ENCODE results near the gene PYGL.

Gene PYGL

DNA sequence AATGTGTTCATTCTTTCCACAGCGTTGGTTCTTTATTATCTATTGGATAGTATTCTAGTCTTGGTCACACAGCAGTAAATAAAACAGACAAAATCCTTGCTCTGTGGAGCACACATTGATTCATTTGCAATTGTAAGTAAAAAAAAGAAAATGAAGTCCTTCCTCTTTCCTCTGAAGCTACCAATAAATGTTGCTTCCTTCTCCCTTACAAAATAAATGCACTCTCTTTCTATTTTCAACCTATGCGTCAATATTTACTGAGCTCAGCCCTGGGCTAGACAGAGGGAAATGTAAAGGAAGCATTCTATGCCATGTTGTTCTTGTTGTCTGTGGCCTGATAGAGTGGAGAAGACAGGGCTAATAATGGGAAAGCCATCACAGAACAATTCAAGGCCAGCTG, 69.5 kb downstream of the PYGL start:
- intact Hi-C loops (cut with DNase I; ENCODE audit: low total_unique reads): no loop called here
- DNase-seq: no peak
- Histone ChIP-seq H3K27ac (no peak overlapping the region), H3K4me1 (peaks cover 0 to 7% (median 5%) of the 10 kb centered on the region in 4 donors), H3K9me3 (no peaks in the 10 kb centered on the region), H3K36me3 (no peaks in the 10 kb centered on the region), H3K4me3 (no peak overlapping the region), H3K27me3 (peaks cover 0 to 35% of the 10 kb centered on the region in 2 donors)
- TF ChIP-seq, protein P1, sequence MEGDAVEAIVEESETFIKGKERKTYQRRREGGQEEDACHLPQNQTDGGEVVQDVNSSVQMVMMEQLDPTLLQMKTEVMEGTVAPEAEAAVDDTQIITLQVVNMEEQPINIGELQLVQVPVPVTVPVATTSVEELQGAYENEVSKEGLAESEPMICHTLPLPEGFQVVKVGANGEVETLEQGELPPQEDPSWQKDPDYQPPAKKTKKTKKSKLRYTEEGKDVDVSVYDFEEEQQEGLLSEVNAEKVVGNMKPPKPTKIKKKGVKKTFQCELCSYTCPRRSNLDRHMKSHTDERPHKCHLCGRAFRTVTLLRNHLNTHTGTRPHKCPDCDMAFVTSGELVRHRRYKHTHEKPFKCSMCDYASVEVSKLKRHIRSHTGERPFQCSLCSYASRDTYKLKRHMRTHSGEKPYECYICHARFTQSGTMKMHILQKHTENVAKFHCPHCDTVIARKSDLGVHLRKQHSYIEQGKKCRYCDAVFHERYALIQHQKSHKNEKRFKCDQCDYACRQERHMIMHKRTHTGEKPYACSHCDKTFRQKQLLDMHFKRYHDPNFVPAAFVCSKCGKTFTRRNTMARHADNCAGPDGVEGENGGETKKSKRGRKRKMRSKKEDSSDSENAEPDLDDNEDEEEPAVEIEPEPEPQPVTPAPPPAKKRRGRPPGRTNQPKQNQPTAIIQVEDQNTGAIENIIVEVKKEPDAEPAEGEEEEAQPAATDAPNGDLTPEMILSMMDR (IDR thresholded peaks at IDR 0.05): no peak

DNA sequence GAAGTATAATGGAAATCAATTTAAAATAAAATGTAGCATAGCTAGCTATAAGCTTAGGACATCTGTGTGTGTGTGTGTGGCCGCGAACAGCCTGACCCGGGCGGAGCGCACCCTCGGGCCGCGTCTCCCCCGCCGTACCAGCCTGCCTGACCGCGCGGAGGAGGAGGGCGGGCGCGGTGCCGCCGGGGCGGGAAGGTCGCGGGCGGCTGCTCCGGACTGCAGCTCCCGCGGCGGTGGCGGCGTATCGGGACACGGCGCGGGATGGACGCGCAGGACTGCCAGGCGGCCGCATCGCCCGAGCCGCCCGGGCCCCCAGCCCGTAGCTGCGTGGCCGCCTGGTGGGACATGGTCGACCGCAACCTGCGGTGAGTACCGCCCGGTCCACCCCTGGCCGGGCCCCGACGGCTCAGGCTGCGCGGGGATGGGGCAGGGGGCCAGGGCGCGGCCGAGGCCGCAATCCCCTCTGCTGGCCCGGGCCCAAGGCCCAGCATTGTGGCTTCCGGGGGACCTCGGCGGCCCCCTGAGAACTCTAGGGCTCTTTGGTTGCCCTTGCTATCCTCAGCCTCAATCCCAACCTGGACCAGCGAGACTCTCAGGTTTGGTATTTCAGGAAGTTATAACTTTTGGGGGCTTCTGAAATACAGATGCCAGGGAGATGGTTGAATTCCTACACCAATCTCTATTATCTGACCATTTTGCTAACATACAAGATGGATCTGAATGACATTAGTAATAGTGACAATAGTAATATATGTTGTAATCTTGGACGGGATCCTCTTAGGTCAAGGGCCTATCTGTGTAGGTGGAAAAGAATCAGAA, 72.2 kb downstream of the PYGL start, which contains the start of gene ABHD12B:
TSS of gene ABHD12B (plus strand) at position 140 of the 819 bp plus-strand sequence. CDS start at position 262, 122 bp downstream.
- H3K36me3 ChIP-seq: no peaks in the 10 kb centered on the region
- no peaks in the 10 kb centered on the region for H3K9me3 ChIP-seq
- no peak for DNase-seq
- H3K27me3 ChIP-seq: peaks cover 0 to 38% of the 10 kb centered on the region in 2 donors
- TF ChIP-seq, protein P1 (IDR thresholded peaks at IDR 0.05): no peak
- intact Hi-C loops (cut with DNase I; ENCODE audit: low total_unique reads): no loop called here
- H3K27ac ChIP-seq: no peak within 1 kb of the TSS
- H3K4me3 ChIP-seq: peak within 1 kb of the TSS in 1 of 2 donors; percentile 23
- H3K4me1 ChIP-seq: peaks cover 0 to 7% (median 5%) of the 10 kb centered on the region in 4 donors

DNA sequence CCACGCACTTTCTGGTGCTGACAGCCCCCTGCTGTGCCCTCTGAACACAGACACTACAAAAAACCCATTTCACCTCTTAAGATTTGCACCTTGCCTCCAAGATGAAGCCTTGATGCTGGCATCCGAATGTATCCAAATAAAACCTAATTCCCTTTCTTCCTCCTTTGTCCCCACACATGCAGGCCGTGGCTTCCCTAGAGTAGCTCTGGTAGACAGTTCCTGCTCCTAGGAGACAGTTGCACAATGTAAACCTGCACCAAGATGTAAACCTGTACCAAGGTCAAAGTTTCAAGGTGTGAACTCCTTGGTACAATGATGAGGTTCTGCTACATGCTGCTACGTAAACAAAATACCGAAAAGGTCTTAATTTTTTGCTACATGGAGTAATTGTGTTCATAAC, 73.1 kb downstream of the PYGL start:
- H3K27me3 ChIP-seq: peaks cover 0 to 38% of the 10 kb centered on the region in 2 donors
- H3K36me3 ChIP-seq: no peaks in the 10 kb centered on the region
- H3K4me1 ChIP-seq: peaks cover 0 to 7% (median 5%) of the 10 kb centered on the region in 4 donors
- H3K9me3 ChIP-seq: no peaks in the 10 kb centered on the region
- H3K4me3 ChIP-seq: no peak overlapping the region
- intact Hi-C loops (cut with DNase I; ENCODE audit: low total_unique reads): no loop called here
- TF ChIP-seq, protein P1 (IDR thresholded peaks at IDR 0.05): no peak
- no peak overlapping the region for H3K27ac ChIP-seq
- no peak for DNase-seq

DNA sequence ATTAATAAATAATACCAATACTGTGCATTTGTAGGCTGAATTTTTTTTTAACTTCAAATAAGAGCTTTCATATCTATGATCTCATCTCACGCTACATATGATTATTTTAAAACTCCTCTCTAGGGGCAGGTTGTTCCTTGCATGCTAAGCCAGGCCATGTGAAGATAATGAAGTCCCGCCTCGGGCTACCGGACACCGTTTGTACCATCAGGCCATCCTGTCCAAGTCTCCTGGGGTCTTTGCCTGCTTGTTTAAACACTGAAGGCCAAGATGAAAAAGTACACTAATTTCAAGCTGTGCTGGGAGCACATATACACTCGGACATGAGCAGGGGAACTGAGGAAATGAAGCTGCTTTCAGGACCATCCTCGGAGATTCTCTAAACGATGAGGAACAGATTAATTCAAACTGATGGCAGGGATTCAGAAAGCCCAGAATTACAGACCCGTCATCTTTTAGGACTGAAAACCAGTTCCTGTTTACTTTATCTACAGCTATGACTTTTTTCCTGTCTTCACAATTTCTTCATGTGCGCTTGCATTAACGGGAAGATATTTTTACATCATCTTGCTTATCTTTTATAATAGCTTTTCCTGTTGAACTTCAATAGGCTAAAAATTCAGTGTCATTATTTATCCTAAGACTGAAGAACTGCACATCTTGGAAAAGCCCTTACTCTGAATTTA, 78.7 kb downstream of the PYGL start:
- Histone ChIP-seq H3K9me3 (no peaks in the 10 kb centered on the region), H3K27me3 (peaks cover 0 to 11% of the 10 kb centered on the region in 2 donors), H3K4me1 (no peaks in the 10 kb centered on the region), H3K36me3 (no peaks in the 10 kb centered on the region), H3K27ac (no peak overlapping the region), H3K4me3 (no peak overlapping the region)
- DNase-seq: no peak
- TF ChIP-seq, protein P1 (IDR thresholded peaks at IDR 0.05): no peak
- intact Hi-C loops (cut with DNase I; ENCODE audit: low total_unique reads): no loop called here

DNA sequence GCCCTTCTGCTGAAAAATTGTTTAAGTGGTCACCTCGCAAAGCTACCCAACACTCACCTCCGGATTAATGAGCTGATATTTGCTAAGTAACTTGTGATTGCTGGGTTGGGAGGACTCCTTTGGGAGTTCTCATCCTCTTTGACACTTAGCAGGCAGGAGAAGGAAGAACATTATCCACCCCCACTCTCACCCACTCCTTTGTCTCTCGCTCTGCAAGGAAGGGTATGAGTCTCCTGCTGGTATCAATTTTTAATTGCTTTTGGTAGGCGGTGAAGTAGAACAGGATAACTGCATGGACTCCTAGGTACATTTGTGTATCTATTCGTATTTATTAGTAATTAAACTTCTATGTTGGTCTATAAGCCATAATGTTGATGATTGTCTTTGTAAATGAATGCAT, 79.3 kb downstream of the PYGL start:
- Histone ChIP-seq H3K4me1 (peaks cover 0 to 3% (median 0%) of the 10 kb centered on the region in 4 donors), H3K9me3 (no peaks in the 10 kb centered on the region), H3K27ac (no peak overlapping the region), H3K4me3 (no peak overlapping the region), H3K27me3 (peaks cover 0 to 5% of the 10 kb centered on the region in 2 donors), H3K36me3 (no peaks in the 10 kb centered on the region)
- no peak for DNase-seq
- TF ChIP-seq, protein P1 (IDR thresholded peaks at IDR 0.05): no peak
- intact Hi-C loops (cut with DNase I; ENCODE audit: low total_unique reads): no loop called here

All from tibial artery (tissue), 4 donors.